Stimulated activated naive CD8-positive, alpha-beta T cell treated with anti-CD3 and anti-CD28 coated beads, Interleukin-15, amount 100 ng/mL, for 72 hours (primary cell): ENCODE results near the gene CCDC149.

Experiments
- ATAC-seq: fragments of 150-1000 bp; cut with Tn5 transposase; 2 replicates; pipeline ENCODE4 v1.10.0; 2021; ENCODE audit warnings: mild to moderate bottlenecking, moderate library complexity
- DNase-seq, 2 donors: peaks; one replicate each; pipeline ENCODE4 v3.0.0; 2021 to 2022
- H3K27ac Mint-ChIP-seq, 2 donors: one replicate each; pipeline ENCODE4 v1.8.0; 2022; ENCODE audit warnings: mild to moderate bottlenecking in 2 of 2, mixed read lengths in 2 of 2, moderate library complexity in 2 of 2
- H3K27me3 Mint-ChIP-seq: one replicate; pipeline ENCODE4 v1.8.0; 2022; ENCODE audit warnings: mixed read lengths
- H3K4me1 Mint-ChIP-seq: one replicate; pipeline ENCODE4 v1.8.0; 2022; ENCODE audit warnings: mild to moderate bottlenecking, mixed read lengths
- H3K4me3 Mint-ChIP-seq, 2 donors: one replicate each; pipeline ENCODE4 v1.8.0; 2022; ENCODE audit warnings: mild to moderate bottlenecking in 2 of 2, mixed read lengths in 2 of 2, moderate library complexity in 1 of 2
- H3K9me3 Mint-ChIP-seq, 2 donors: one replicate each; pipeline ENCODE4 v1.8.0; 2022; ENCODE audit warnings: mixed read lengths in 2 of 2

CCDC149 gene

DNA sequence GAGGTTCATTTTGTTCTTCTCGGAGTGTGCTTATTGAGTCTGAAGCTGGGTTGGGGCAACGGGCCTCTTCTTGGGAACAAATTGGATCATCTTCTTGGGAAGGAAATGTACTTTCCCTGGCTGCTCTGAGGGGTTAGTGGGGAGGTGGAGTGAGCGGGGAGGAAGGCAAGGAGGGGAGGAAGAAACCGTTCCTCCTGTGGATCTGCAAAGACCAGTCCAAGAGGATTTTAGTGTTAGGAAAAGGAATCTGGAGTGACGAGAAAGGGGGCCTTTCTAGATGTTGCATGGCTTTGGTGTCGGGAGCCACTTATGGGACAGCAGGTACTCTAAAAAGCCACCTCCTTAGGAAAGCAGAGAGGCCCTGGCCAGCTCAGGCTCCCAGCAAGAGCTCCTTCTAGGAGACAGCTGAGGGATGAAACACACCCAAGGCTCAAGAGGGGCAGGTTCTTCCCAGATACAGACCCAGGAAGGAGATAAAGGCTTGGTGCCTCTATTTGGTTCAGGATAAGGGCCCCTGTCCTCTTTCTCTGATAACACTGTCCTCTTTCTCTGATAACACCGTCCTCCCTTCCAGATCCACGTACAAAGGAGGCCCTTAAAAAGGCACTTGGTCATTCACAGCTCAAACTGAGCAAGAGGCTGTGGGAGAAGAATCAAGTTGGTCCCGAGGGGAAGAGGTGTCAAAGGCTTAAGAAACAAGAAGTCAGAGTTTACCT, 117.0 kb downstream of the CCDC149 start:
- no peaks in the 10 kb centered on the region for H3K9me3 Mint-ChIP-seq
- H3K4me1 Mint-ChIP-seq, result no peaks in the 10 kb centered on the region
- peaks cover 40% of the 10 kb centered on the region for H3K27me3 Mint-ChIP-seq
- H3K4me3 Mint-ChIP-seq, result no peak overlapping the region
- ATAC-seq (no peak), DNase-seq (no peak)
- no peak overlapping the region for H3K27ac Mint-ChIP-seq

DNA sequence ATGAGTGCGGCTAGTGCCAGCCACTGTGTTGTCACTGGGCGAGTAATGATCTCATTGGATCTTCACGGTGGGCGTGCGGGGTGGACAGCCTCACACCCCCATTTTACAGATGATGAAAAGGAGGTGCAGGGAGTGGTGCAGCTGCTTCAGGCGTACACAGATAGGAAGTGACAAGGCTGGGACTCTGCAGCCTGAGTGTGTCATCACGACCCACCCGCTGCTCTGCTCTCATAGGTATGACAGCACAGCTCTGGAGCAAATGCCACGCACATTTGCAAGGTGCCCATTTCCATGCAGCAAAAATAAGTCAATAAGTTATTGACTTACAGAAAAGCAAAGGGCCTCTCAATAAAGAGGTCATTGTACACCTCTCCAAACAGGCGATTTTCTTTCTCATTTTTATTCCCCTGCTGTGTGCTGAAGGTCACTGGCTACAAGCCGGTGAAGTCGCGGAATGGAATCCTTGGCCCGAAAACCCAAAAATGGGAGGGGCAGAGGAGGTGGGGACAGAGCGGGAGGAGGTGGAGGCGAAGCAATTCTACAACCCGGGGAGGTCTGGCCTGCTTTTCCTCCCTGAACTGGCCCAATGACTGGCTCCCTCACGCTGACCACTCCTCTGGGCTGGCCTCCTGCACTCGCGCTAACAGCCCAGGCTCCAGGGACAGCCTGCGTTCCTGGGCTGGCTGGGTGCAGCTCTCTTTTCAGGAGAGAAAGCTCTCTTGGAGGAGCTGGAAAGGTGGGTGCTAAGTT, 117.8 kb downstream of the CCDC149 start, which contains the start of gene SOD3:
SOD3 (plus strand) TSS at position 658 of the 750 bp plus-strand sequence. CDS start 3,949 bp downstream, outside the sequence.
- no peak for DNase-seq
- Mint-ChIP-seq H3K27me3 (peaks cover 32% of the 10 kb centered on the region), H3K4me3 (no peak within 1 kb of the TSS), H3K9me3 (no peaks in the 10 kb centered on the region), H3K27ac (peak within 1 kb of the TSS in 1 of 2 donors; percentile 62), H3K4me1 (no peaks in the 10 kb centered on the region)
- ATAC-seq, result no peak

DNA sequence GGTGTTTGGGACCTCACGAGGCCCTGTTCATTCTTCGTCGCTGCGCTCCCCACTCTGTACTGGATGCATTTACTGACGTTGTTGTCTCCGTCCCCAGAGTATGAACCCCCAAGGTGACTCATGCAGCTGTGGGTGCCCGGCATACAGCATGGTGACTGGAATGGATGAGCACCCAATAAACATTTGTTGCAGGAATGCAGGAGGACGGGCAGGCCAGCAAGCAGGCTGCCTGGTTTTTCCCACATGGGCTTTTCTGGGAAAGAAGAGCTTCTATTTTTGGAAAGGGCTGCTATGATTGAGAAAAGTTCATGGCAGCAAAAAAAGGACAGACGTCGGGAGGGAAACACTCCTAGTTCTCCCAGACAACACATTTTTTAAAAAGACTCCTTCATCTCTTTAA, 118.4 kb downstream of the CCDC149 start:
- ATAC-seq (no peak), DNase-seq (no peak)
- Mint-ChIP-seq H3K27me3 (peaks cover 26% of the 10 kb centered on the region), H3K27ac (peak overlapping the region in 1 of 2 donors; percentile 62), H3K9me3 (no peaks in the 10 kb centered on the region), H3K4me1 (no peaks in the 10 kb centered on the region), H3K4me3 (no peak overlapping the region)

DNA sequence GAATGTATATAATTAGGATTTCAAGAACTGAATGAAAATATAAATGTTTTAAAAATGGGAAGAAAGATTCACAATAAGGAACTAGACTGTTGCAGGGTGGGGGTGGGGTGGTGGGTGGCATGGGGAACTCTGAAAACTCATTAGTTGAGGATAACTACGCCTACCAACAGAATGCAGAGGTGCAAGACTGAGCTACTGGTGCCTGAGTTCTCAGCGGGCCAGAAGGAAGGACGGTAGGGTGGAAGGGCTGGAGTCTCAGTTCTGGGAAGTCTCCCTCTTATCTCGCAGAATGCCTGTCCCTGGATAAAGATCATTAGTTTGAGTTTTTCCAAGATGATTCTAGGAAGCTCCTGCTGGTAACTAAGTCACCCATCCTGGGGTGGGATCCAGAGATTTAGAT, 118.8 kb downstream of the CCDC149 start:
- Mint-ChIP-seq H3K27me3 (peaks cover 22% of the 10 kb centered on the region), H3K4me1 (no peaks in the 10 kb centered on the region), H3K4me3 (no peak overlapping the region), H3K9me3 (no peaks in the 10 kb centered on the region), H3K27ac (no peak overlapping the region)
- ATAC-seq (no peak), DNase-seq (no peak)

DNA sequence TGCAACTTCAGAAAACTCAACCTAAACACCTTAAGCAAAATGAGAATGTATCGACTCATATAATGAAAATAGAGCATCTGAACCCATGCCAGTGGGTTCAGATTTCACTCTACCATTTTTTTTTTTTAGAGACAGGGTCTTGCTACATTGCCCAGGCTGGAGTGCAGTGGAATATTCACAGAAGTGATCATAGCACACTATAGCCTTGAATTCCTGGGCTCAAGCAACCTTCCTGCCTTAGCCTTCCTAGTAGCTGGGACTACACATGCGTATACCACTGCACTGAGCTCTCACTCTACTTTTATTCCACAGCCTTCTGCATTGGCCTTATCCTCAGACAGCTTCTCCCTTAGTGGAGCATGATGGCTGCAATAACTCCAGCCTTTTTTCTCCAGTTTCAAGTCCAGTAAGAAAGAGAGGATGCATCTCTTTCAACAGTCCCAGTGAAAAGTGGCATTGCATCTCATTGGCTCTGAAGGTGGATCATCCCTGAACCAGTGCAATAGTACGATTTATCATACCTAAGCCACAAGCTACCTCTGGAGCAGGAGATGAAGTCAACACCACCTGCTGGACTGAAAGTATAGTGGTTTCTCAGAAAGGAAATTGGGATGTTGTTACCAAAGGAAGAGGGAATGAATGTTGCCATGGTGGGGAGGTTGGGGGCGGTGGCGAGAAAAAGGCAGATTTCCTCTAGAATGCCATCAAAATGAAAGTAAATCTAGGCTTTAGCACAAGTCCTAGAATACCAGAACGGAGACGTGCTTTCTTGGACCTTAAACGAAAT, 119.4 kb downstream of the CCDC149 start:
- Mint-ChIP-seq H3K27ac (no peak overlapping the region), H3K27me3 (peaks cover 15% of the 10 kb centered on the region), H3K4me3 (no peak overlapping the region), H3K9me3 (no peaks in the 10 kb centered on the region), H3K4me1 (no peaks in the 10 kb centered on the region)
- ATAC-seq (no peak), DNase-seq (no peak)

DNA sequence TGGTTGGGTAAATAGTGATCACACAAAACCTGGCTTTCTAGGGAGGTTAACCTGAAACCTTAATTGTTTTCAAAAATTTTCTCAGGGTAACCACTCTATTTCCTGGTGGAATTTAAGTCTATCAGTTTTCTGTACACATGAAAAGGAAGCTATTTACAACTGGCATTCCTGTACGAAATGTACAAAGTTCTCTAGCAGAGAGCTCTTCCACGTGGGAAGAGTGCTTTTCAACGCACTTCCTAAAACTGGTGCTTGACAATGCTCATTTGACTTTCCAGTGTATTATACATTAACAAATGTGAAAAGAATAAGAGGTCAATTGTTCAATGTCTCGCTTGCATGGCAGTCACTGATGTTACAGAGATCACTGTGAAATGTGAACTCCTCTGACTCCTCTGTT, 120.3 kb downstream of the CCDC149 start:
- H3K4me3 Mint-ChIP-seq, result no peak overlapping the region

DNA sequence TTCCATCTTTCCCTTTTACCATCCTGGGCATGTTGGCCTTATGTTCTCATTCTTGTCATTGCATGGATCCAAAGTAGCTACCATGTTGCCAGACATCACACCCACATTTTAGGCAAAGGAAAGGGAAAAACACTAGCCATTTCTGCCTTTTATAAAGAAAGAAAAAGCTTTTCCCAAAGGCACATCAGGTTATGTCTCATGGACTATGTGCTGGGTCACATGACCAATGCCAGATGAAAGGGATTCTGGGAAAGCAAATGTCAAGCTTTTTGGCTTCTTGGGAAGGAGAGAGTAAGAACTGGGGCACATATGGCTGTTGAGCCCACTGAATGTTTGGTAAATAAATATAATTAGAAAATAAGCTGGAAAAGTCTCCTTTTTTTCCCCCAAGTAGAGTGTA, 121.8 kb downstream of the CCDC149 start:
- Mint-ChIP-seq H3K4me3 (no peak overlapping the region), H3K27ac (no peak overlapping the region), H3K27me3 (peaks cover 10% of the 10 kb centered on the region), H3K4me1 (no peaks in the 10 kb centered on the region), H3K9me3 (no peaks in the 10 kb centered on the region)
- no peak for ATAC-seq
- DNase-seq, result no peak

More for the DNA sequence above, 120.3 kb downstream of the CCDC149 start:
- no peaks in the 10 kb centered on the region for H3K4me1 Mint-ChIP-seq
- DNase-seq (no peak), ATAC-seq (no peak)
- peaks cover 10% of the 10 kb centered on the region for H3K27me3 Mint-ChIP-seq
- no peaks in the 10 kb centered on the region for H3K9me3 Mint-ChIP-seq
- no peak overlapping the region for H3K27ac Mint-ChIP-seq

DNA sequence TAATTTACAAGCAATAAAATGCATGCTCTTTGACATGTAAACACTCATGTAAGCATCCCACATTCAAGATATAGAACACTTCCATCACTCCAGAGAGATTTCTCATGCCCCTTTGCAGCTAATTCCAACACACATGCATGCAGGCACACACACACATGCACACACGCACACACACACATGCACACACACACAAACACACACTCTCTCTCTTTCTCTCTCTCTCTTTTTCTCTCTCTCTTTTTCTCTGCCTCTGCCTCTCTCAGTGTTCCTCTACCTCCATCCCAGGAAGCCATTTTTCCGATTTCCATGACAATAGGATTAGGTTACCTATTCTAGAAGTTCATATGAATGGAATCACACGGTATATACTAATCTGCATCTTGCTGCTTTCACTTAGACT, 129.3 kb downstream of the CCDC149 start:
- no peak overlapping the region for H3K27ac Mint-ChIP-seq
- H3K27me3 Mint-ChIP-seq, result no peaks in the 10 kb centered on the region
- peaks cover 0 to 4% of the 10 kb centered on the region in 2 donors for H3K9me3 Mint-ChIP-seq
- DNase-seq, result no peak
- no peak overlapping the region for H3K4me3 Mint-ChIP-seq
- H3K4me1 Mint-ChIP-seq, result no peaks in the 10 kb centered on the region
- no peak for ATAC-seq

DNA sequence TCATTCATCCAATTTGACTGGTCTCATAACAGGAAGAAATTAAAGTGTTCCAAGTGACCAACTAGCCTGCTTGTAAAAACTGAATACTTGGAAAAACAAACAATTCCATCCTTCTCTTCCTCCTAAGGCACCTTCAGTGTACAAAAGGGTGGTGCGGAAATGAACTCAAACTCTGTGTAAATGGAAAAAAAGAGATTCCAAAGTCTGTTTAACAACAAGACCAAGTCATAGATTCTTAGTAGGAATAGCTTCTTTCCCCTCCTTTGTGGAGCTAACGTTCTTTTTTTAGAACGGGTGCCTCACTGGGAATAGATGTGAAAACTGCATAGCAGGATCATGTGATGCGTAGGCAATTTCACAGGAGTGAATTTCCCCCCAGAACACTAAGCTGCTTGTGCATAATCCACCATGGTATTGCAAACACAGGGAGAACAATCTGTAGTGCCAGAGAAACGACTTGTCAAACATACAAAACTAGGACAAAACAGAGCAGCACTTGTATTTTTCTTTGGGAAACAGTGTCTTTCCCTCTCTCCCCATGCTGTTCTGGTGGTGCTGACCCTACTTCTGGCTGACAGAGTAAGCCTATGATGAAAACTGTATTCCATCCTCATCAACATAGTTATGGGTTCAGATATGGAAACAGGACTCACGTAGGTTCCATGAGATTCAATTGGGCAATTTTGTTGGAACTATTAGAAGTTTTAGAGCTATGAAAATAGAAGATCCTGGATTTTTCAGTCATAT, 130.7 kb downstream of the CCDC149 start:
- Mint-ChIP-seq H3K27ac (no peak overlapping the region), H3K4me3 (no peak overlapping the region), H3K27me3 (no peaks in the 10 kb centered on the region), H3K9me3 (peaks cover 0 to 4% of the 10 kb centered on the region in 2 donors), H3K4me1 (no peaks in the 10 kb centered on the region)
- no peak for DNase-seq
- ATAC-seq, result no peak

DNA sequence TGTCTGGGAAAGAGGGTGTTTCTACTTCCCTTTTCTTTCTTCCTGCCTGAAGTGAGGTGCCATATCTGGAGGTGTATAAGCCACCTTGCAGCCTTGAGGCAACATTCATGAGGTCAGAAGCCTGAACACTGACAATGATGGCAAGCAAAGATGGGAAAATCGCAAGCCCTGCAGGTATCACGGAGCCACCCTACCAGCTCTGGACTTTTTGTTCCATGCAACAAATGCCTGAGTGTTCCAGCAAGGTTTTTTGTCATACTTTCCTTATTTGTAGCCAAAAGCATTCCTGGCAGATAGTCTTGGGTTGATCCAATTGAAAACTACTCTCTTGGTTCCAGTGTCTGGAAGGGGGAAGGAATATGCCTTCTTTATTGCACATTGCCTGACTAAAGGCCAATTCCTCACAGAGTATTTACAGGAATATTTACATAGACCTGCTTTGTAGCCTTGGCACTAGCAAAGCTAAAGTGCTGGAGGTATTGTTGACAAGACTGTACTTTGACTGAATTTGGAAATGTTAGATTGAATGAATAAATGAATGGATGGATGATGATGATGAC, 131.8 kb downstream of the CCDC149 start:
- DNase-seq, result no peak
- no peak overlapping the region for H3K27ac Mint-ChIP-seq
- no peaks in the 10 kb centered on the region for H3K4me1 Mint-ChIP-seq
- no peaks in the 10 kb centered on the region for H3K27me3 Mint-ChIP-seq
- H3K4me3 Mint-ChIP-seq, result no peak overlapping the region
- ATAC-seq, result no peak
- H3K9me3 Mint-ChIP-seq, result peaks cover 0 to 4% of the 10 kb centered on the region in 2 donors

DNA sequence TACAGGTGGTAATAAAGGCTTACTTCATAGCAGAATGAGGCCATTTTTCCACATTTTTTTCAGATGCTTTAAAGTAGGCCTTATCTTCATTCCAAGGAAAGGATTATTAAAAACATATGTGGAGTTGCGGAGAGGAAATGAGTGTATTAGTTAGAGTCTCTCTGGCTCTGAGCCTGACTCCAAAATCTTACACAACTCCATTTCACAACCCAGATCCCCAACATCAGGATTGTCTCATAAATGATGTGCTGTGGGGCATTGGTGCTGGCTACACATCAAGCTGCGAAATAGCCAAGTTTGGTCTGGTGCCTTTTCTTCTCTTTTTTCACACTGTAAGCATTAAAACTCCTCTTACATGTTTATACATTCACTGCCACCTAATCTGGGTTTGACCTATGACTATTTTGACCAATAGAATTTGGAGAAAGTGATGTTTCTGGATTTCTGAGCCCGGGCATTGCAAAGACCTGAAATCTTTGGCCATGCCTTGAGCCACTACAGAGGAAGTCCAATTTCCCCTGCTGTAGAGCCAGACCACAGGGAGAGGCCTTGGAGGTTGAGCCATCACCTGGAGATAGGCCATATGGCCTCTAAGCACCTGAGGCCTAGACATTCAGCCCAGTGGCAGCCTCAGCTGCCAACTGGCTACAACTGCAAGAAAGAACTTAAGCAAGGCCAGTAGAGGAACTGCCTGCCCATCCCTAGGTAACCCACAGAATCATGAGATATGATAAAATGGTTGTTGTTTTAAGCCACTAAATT, 134.2 kb downstream of the CCDC149 start:
- H3K27ac Mint-ChIP-seq, result no peak overlapping the region
- H3K4me1 Mint-ChIP-seq, result no peaks in the 10 kb centered on the region
- H3K27me3 Mint-ChIP-seq, result no peaks in the 10 kb centered on the region
- DNase-seq (no peak), ATAC-seq (no peak)
- peaks cover 0 to 3% of the 10 kb centered on the region in 2 donors for H3K9me3 Mint-ChIP-seq
- no peak overlapping the region for H3K4me3 Mint-ChIP-seq

DNA sequence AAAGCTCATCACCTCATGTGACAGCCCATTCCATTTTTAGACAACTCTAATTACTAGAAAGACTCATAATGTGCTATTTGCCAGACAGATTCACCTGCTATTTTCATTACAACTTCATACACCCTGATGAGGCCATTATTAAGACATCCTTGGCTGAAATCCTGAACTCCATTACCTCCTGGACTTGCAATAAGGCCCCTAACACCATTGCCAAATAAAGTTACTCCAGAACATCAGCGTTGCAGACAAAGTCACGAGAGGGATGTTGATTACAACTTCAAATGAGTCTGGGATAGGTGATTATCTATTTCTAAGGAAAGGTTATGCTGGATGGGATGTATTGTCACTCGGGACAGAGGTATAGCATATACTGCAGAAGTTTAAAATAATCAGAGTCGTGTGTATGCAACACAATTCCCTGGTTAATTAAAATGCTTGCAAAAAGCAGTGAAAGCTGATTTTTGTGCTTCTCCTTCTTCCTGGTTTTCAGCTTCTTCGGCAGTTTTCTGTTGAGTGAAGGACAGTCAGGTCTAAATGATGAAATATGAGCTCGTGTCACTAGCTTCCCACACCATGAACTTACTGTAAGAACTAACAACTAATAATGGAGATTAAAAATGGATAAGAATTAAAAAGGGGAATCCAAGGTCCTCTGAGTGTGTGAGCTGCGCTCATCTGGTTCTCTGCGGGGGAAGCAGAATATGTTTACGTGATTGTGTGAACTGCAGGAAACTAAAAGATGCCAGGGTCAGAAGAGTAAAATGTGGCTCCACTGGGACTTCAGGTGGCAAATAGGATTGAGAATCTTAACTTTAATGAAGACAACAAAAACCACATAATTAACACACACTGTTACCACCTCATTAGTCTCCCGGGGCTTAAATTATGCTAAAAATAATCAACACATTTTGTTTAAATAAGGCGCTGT, 135.0 kb downstream of the CCDC149 start:
- DNase-seq (no peak), ATAC-seq (no peak)
- H3K9me3 Mint-ChIP-seq, result no peaks in the 10 kb centered on the region
- no peak overlapping the region for H3K4me3 Mint-ChIP-seq
- H3K4me1 Mint-ChIP-seq, result no peaks in the 10 kb centered on the region
- H3K27me3 Mint-ChIP-seq, result no peaks in the 10 kb centered on the region
- H3K27ac Mint-ChIP-seq, result no peak overlapping the region

DNA sequence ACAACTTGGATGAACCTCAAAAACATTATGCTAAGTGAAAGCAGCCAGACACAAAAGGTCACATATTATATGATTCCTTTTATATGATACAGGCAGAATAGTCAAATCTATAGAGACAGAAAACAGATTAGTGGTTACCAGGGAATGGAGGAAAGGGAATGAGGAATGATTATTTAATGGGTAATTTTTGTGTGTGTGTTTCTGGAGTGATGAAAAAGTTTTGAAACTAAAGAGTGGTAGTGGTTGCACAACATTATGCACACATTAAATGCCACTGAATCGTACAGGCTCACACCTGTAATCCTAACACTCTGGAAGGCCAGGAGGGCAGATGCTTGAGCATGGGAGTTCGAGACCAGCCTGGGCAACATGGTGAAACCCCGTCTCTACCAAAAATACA, 137.1 kb downstream of the CCDC149 start:
- DNase-seq (no peak), ATAC-seq (no peak)
- Mint-ChIP-seq H3K9me3 (peaks cover 5 to 9% of the 10 kb centered on the region in 2 donors), H3K27ac (no peak overlapping the region), H3K27me3 (peaks cover 10% of the 10 kb centered on the region), H3K4me1 (no peaks in the 10 kb centered on the region), H3K4me3 (no peak overlapping the region)
